ENCODE data around the gene HM13. TPM values are rescaled to one million over a fixed set of nuclear protein-coding genes. Genes with fewer than 3 reads are reported as not detected.
"Not testable (repeated sequence)": the region's sequence is repeated elsewhere in the genome, so short reads cannot be mapped to it uniquely, and the experiment has no call there.

The HM13 gene
- 117 TPM for polyA plus RNA-seq (2013, experiment 1 of 4)
- 120 TPM for polyA plus RNA-seq (2013, experiment 2 of 4)
- polyA plus RNA-seq (2013, experiment 3 of 4) = 85.6 TPM
- polyA plus RNA-seq (2013, experiment 4 of 4) = 95.1 TPM

- Histone ChIP-seq H3K27me3 (ENCODE audit: control insufficient read depth, insufficient read depth, low read length, poor library complexity, severe bottlenecking) (no peaks in the 10 kb centered on the region), H3K27ac (ENCODE audit: insufficient read depth, low read depth, low read length, poor library complexity, severe bottlenecking) (no peak within 1 kb of the TSS), H3K4me3 (ENCODE audit: insufficient read depth, low read depth, low read length) (peak within 1 kb of the TSS; percentile 89), H3K9me3 (ENCODE audit: control insufficient read depth, low read length) (no peaks in the 10 kb centered on the region), H3K4me1 (ENCODE audit: control insufficient read depth, insufficient read depth, low read length) (peaks cover 17% of the 10 kb centered on the region), H3K36me3 (ENCODE audit: control insufficient read depth, insufficient read depth, low read length) (no peaks in the 10 kb centered on the region)
- WGBS, 2 experiments = 1% methylated on average over 86 of the region's 86 CpGs
Measured at GRCh38 chr20:31514154-31515071, at the start of gene HM13. Gene HM13 (plus strand): TSS chr20:31514442. CDS start chr20:31514552, 110 bp downstream.

DNA sequence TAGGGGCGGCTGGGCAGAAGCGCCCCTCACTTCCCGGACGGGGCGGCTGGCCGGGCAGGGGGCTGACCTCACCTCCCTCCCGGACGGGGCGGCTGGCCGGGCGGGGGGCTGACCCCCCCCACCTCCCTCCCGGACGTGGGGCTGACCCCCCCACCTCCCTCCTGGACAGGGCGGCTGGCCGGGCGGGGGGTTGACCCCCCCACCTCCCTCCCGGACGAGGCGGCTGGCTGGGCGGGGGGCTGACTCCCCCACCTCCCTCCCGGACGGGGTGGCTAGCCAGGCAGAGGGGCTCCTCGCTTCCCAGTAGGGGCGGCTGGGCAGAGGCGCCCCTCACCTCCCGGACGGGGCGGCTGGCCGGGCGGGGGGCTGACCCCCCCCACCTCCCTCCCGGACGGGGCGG lies 43.3 kb upstream of the HM13 start:
- not testable (repeated sequence) for H3K9me3 ChIP-seq (ENCODE audit: control insufficient read depth, low read length); H3K36me3 ChIP-seq (ENCODE audit: control insufficient read depth, insufficient read depth, low read length); H3K4me1 ChIP-seq (ENCODE audit: control insufficient read depth, insufficient read depth, low read length); H3K4me3 ChIP-seq (ENCODE audit: insufficient read depth, low read depth, low read length); H3K27me3 ChIP-seq (ENCODE audit: control insufficient read depth, insufficient read depth, low read length, poor library complexity, severe bottlenecking); H3K27ac ChIP-seq (ENCODE audit: insufficient read depth, low read depth, low read length, poor library complexity, severe bottlenecking)
- WGBS, 2 experiments = 96 to 97% methylated on average over 13 to 16 of the region's 33 CpGs

GRCh38 chr20:31472395-31473330 lies 41.6 kb upstream of the HM13 start:
- WGBS, 2 experiments = 59 to 62% methylated on average over 7 of the region's 8 CpGs
- H3K4me3 ChIP-seq (ENCODE audit: insufficient read depth, low read depth, low read length) = no peak overlapping the region
- H3K27ac ChIP-seq (ENCODE audit: insufficient read depth, low read depth, low read length, poor library complexity, severe bottlenecking) = no peak overlapping the region

DNA sequence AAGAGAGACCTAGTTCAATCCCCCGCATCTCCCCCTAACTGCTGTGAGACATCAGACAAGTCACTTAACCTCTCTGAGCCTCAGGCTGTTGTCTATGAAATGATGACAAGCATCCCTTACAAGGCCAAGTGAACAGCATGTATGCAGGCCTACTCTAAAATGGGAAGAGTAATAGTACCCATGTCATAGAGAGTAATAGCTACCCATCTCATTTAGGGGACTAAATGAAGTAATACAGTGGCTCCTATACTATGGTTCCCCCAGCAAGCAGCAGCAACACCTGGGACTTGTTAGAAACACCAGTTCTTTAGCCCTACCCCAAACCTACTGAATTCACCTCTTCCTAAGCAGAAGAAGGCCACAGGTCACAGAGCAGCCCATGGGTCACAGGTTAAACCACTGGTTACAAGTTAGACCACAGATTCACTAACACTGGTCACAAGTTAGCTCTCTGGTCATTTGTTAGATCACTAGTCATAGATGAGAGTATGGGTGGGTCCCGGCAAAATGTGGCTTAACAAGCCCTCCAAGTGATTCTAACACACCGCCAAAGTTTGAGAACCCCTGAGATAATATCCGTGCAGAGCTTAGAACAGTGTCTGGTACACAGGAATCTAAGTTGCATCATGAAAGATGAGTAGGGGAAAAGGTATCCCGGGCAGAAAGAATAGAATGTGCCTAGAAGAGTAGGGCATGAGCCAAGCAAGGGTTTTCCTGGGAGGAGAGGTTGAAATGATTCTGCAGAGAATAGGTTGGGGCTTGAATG lies 40.7 kb upstream of the HM13 start:
- Histone ChIP-seq H3K4me3 (ENCODE audit: insufficient read depth, low read depth, low read length) (no peak overlapping the region), H3K27ac (ENCODE audit: insufficient read depth, low read depth, low read length, poor library complexity, severe bottlenecking) (no peak overlapping the region), H3K36me3 (ENCODE audit: control insufficient read depth, insufficient read depth, low read length) (no peaks in the 10 kb centered on the region), H3K27me3 (ENCODE audit: control insufficient read depth, insufficient read depth, low read length, poor library complexity, severe bottlenecking) (no peaks in the 10 kb centered on the region), H3K4me1 (ENCODE audit: control insufficient read depth, insufficient read depth, low read length) (no peaks in the 10 kb centered on the region), H3K9me3 (ENCODE audit: control insufficient read depth, low read length) (peaks cover 11% of the 10 kb centered on the region)
- 71 to 80% methylated on average over 5 of the region's 5 CpGs for WGBS, 2 experiments

More at GRCh38 chr20:31472395-31473330, 41.6 kb upstream of the HM13 start:
- Histone ChIP-seq H3K9me3 (ENCODE audit: control insufficient read depth, low read length) (peaks cover 7% of the 10 kb centered on the region), H3K27me3 (ENCODE audit: control insufficient read depth, insufficient read depth, low read length, poor library complexity, severe bottlenecking) (no peaks in the 10 kb centered on the region), H3K36me3 (ENCODE audit: control insufficient read depth, insufficient read depth, low read length) (no peaks in the 10 kb centered on the region), H3K4me1 (ENCODE audit: control insufficient read depth, insufficient read depth, low read length) (no peaks in the 10 kb centered on the region)

- Histone ChIP-seq H3K4me1 (ENCODE audit: control insufficient read depth, insufficient read depth, low read length) (no peaks in the 10 kb centered on the region), H3K4me3 (ENCODE audit: insufficient read depth, low read depth, low read length) (no peak overlapping the region), H3K36me3 (ENCODE audit: control insufficient read depth, insufficient read depth, low read length) (no peaks in the 10 kb centered on the region), H3K9me3 (ENCODE audit: control insufficient read depth, low read length) (peaks cover 12% of the 10 kb centered on the region), H3K27me3 (ENCODE audit: control insufficient read depth, insufficient read depth, low read length, poor library complexity, severe bottlenecking) (no peaks in the 10 kb centered on the region), H3K27ac (ENCODE audit: insufficient read depth, low read depth, low read length, poor library complexity, severe bottlenecking) (no peak overlapping the region)
- WGBS, 2 experiments = 53 to 67% methylated on average over 2 of the region's 2 CpGs
Measured at GRCh38 chr20:31474097-31474436, 40.2 kb upstream of the HM13 start.

DNA sequence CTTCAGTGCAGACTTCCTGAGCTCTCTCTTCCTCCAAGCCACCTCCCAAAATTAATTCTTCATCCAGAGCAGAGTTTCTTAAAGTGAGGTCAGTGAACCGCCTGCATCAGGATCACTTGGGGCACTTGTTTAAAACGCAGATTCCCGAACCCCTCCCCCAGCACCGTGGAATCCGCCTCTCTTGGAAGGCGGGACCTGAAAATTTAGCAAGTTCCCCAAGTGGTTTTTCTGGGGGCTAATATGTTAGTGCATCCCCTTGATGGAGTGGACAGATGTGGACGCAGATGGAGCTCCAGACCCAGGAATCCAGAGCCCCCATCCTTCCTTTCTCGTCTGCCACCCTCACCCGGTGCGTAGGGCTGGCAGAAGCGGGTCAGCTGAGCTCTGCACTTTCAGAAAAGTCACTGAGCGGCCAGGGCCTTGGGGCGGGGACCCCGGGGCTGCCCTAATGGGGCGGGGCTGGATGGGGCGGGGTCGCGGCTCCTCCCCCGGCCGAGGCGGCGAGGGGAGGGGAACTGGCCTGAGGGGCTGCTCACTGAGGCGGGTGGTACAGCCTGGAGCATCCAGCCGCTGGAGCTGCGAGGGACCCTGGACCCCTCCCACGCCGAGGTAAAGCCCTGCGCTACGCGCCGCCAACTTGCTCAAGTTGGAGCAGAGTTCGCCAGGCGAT lies 39.3 kb upstream of the HM13 start, which contains the start of the genes DEFB124 and REM1:
Gene DEFB124, minus strand, starts transcription at position 370 of the 670 bp plus-strand sequence. CDS start 2,114 bp downstream, outside the sequence.
Gene REM1, plus strand, starts transcription at position 531 of the 670 bp plus-strand sequence. CDS start 1,158 bp downstream, outside the sequence.
- no peak within 1 kb of the TSS for H3K27ac ChIP-seq (ENCODE audit: insufficient read depth, low read depth, low read length, poor library complexity, severe bottlenecking)
- H3K4me1 ChIP-seq (ENCODE audit: control insufficient read depth, insufficient read depth, low read length) = no peaks in the 10 kb centered on the region
- no peaks in the 10 kb centered on the region for H3K27me3 ChIP-seq (ENCODE audit: control insufficient read depth, insufficient read depth, low read length, poor library complexity, severe bottlenecking)
- no peak within 1 kb of the TSS for H3K4me3 ChIP-seq (ENCODE audit: insufficient read depth, low read depth, low read length)
- peaks cover 12% of the 10 kb centered on the region for H3K9me3 ChIP-seq (ENCODE audit: control insufficient read depth, low read length)
- WGBS, 2 experiments = 84 to 85% methylated on average over 33 of the region's 33 CpGs
- H3K36me3 ChIP-seq (ENCODE audit: control insufficient read depth, insufficient read depth, low read length) = no peaks in the 10 kb centered on the region

DNA sequence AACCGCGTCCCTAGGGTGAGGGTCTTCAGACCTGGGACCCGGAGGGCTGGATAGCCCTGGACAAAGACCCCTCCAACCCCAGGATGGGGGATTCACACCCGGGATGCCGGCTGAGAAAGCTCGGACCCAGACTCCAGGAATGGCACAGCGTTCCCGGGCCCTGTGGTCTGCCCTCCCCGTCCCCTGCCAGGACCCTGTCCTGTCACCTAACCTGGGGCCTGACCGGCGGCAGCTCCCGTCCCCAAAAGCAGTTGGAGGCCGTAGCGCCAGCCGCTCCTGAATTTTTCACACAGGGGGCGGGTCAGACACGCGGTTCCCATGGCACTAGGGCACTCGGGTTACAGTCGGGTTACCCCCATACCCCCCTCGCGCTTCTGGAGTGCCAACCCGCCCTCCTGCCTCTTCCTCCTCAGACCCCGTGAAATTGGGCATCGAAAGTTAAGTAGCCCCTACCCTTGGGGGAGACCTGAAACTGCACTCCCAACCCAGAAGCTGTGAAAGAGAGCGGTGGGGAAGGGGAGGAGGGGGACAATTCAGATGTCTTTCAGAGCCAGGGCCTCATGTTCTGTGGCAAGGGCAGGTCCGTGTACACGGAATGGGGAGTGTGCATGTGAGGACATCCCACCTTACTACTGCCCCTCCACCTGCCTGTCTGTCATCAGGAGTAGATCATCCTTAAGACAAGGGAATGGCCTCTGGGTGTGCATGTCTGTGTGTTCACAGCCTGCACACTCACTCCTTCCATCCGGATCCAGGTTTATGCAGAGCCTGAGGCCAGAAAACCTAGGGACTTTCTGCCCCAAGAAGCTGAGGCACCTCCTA lies 38.6 kb upstream of the HM13 start:
- no peak overlapping the region for H3K27ac ChIP-seq (ENCODE audit: insufficient read depth, low read depth, low read length, poor library complexity, severe bottlenecking)
- no peak overlapping the region for H3K4me3 ChIP-seq (ENCODE audit: insufficient read depth, low read depth, low read length)
- no peaks in the 10 kb centered on the region for H3K4me1 ChIP-seq (ENCODE audit: control insufficient read depth, insufficient read depth, low read length)
- H3K27me3 ChIP-seq (ENCODE audit: control insufficient read depth, insufficient read depth, low read length, poor library complexity, severe bottlenecking) = no peaks in the 10 kb centered on the region
- 80 to 82% methylated on average over 29 of the region's 29 CpGs for WGBS, 2 experiments
- peaks cover 12% of the 10 kb centered on the region for H3K9me3 ChIP-seq (ENCODE audit: control insufficient read depth, low read length)
- H3K36me3 ChIP-seq (ENCODE audit: control insufficient read depth, insufficient read depth, low read length) = no peaks in the 10 kb centered on the region

DNA sequence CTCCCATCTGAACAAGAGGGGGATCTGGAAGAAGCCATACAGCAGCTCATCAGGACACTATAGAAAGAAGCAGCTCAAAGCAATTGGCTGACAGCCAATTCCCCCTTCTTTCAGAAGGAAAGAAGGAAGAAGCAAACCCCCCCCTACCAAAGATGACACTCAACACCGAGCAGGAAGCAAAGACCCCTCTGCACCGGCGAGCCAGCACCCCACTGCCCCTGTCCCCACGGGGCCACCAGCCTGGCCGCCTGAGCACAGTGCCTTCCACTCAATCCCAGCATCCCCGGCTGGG lies 38.0 kb upstream of the HM13 start:
- Histone ChIP-seq H3K9me3 (ENCODE audit: control insufficient read depth, low read length) (peaks cover 12% of the 10 kb centered on the region), H3K4me3 (ENCODE audit: insufficient read depth, low read depth, low read length) (no peak overlapping the region), H3K4me1 (ENCODE audit: control insufficient read depth, insufficient read depth, low read length) (no peaks in the 10 kb centered on the region), H3K27me3 (ENCODE audit: control insufficient read depth, insufficient read depth, low read length, poor library complexity, severe bottlenecking) (no peaks in the 10 kb centered on the region), H3K27ac (ENCODE audit: insufficient read depth, low read depth, low read length, poor library complexity, severe bottlenecking) (no peak overlapping the region), H3K36me3 (ENCODE audit: control insufficient read depth, insufficient read depth, low read length) (no peaks in the 10 kb centered on the region)
- 79 to 81% methylated on average over 6 of the region's 6 CpGs for WGBS, 2 experiments

Measured in ectodermal cell (in vitro differentiated cells).